ENCODE measurements around the gene CD109. TPM values are rescaled to one million over a fixed set of nuclear protein-coding genes. Genes with fewer than 3 reads are reported as not detected.
"Not testable (repeated sequence)": the region's sequence is repeated elsewhere in the genome, so short reads cannot be mapped to it uniquely, and the experiment has no call there.

Gene CD109
- total RNA-seq, 4 donors from 2014 or later: 7.8 to 19.0 (median 12.7) TPM

DNA sequence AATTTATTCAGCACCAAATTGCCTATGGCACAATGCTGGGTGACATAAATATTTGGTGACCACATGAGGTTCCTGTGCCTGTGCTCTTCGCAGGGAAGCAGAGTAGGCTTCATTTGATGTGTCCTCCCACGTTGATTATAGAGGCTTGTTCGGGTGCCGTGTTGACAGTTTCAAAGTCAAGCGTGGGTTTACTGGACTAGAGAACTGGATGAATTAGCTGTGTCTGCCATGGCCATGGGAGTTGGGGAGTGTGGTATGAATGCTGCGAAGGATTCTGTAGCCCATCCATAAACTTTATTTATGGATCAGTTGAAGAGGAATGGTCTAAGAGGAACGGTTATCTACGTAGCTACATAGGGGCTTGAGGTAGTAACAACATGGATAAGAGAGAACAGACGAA lies 11.0 kb downstream of the CD109 start:
- H3K36me3 ChIP-seq: no peaks in the 10 kb centered on the region
- DNase-seq (ENCODE audit: low spot score in 2 of 2): no peak
- H3K27ac ChIP-seq: no peak overlapping the region
- H3K4me3 ChIP-seq: no peak overlapping the region
- WGBS, 2 donors: 92 to 95% methylated on average over 9 of the region's 9 CpGs
- H3K27me3 ChIP-seq: no peaks in the 10 kb centered on the region
- H3K4me1 ChIP-seq: peaks cover 0 to 12% (median 0%) of the 10 kb centered on the region in 4 donors
- no peaks in the 10 kb centered on the region for H3K9me3 ChIP-seq
- TF ChIP-seq, protein P1, sequence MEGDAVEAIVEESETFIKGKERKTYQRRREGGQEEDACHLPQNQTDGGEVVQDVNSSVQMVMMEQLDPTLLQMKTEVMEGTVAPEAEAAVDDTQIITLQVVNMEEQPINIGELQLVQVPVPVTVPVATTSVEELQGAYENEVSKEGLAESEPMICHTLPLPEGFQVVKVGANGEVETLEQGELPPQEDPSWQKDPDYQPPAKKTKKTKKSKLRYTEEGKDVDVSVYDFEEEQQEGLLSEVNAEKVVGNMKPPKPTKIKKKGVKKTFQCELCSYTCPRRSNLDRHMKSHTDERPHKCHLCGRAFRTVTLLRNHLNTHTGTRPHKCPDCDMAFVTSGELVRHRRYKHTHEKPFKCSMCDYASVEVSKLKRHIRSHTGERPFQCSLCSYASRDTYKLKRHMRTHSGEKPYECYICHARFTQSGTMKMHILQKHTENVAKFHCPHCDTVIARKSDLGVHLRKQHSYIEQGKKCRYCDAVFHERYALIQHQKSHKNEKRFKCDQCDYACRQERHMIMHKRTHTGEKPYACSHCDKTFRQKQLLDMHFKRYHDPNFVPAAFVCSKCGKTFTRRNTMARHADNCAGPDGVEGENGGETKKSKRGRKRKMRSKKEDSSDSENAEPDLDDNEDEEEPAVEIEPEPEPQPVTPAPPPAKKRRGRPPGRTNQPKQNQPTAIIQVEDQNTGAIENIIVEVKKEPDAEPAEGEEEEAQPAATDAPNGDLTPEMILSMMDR (IDR thresholded peaks at IDR 0.05): no peak
- TF ChIP-seq POLR2A (IDR thresholded peaks at IDR 0.05): no peak

DNA sequence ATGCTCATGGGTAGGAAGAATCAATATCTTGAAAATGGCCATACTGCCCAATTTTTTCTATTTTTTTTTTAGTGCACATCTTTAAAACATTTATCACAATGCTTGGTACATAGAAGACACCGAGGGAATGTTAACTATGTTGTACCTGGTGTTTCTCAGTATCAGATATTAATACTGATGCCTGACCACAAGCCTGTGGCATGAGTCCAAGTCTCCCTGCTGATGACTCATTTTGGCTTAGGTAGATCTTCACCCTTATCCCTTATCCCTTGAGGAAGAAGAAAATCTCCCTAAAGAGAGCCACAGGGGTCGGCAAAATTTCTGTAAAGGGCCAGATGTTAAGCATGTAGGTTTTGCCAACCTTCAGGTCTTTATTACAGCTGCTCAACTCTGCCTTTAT lies 14.5 kb downstream of the CD109 start:
- peak in 1 of 2 donors; percentile 35 for DNase-seq (ENCODE audit: low spot score in 2 of 2)
- Histone ChIP-seq H3K4me1 (peaks cover 0 to 7% (median 0%) of the 10 kb centered on the region in 4 donors), H3K27ac (no peak overlapping the region), H3K9me3 (no peaks in the 10 kb centered on the region), H3K4me3 (no peak overlapping the region), H3K27me3 (no peaks in the 10 kb centered on the region), H3K36me3 (no peaks in the 10 kb centered on the region)
- WGBS, 2 donors: 65 to 66% methylated on average over 2 of the region's 2 CpGs
- TF ChIP-seq EP300 (IDR thresholded peaks at IDR 0.05) (no peak), POLR2A (IDR thresholded peaks at IDR 0.05) (no peak)
- TF ChIP-seq, protein P1 (IDR thresholded peaks at IDR 0.05): no peak

GRCh38 chr6:73710948-73711347 lies 14.9 kb downstream of the CD109 start:
- no peak for DNase-seq (ENCODE audit: low spot score in 2 of 2)
- Histone ChIP-seq H3K27me3 (no peaks in the 10 kb centered on the region), H3K36me3 (no peaks in the 10 kb centered on the region), H3K4me1 (peaks cover 0 to 7% (median 0%) of the 10 kb centered on the region in 4 donors), H3K4me3 (no peak overlapping the region), H3K27ac (no peak overlapping the region), H3K9me3 (no peaks in the 10 kb centered on the region)
- TF ChIP-seq EP300 (IDR thresholded peaks at IDR 0.05): no peak
- TF ChIP-seq, protein P1 (IDR thresholded peaks at IDR 0.05): no peak
- TF ChIP-seq POLR2A (IDR thresholded peaks at IDR 0.05): no peak
- 62 to 74% methylated on average over 1 of the region's 1 CpG for WGBS, 2 donors

- TF ChIP-seq EP300 (IDR thresholded peaks at IDR 0.05): no peak
- TF ChIP-seq POLR2A (IDR thresholded peaks at IDR 0.05): no peak
- TF ChIP-seq, protein P1 (IDR thresholded peaks at IDR 0.05): no peak
- H3K4me1 ChIP-seq: peaks cover 0 to 7% (median 0%) of the 10 kb centered on the region in 4 donors
- H3K4me3 ChIP-seq: no peak overlapping the region
- no peak overlapping the region for H3K27ac ChIP-seq
- DNase-seq (ENCODE audit: low spot score in 2 of 2): no peak
- H3K36me3 ChIP-seq: no peaks in the 10 kb centered on the region
- H3K27me3 ChIP-seq: no peaks in the 10 kb centered on the region
- 58 to 69% methylated on average over 5 of the region's 5 CpGs for WGBS, 2 donors
- no peaks in the 10 kb centered on the region for H3K9me3 ChIP-seq
Observed at GRCh38 chr6:73712535-73713173, 16.7 kb downstream of the CD109 start.

GRCh38 chr6:73713426-73714147 lies 17.6 kb downstream of the CD109 start:
- 57 to 69% methylated on average over 8 of the region's 8 CpGs for WGBS, 2 donors
- peak in 1 of 2 donors; percentile 8 for TF ChIP-seq EP300 (IDR thresholded peaks at IDR 0.05)
- TF ChIP-seq, protein P1 (IDR thresholded peaks at IDR 0.05): no peak
- no peak for TF ChIP-seq POLR2A (IDR thresholded peaks at IDR 0.05)
- Histone ChIP-seq H3K4me3 (no peak overlapping the region), H3K27me3 (no peaks in the 10 kb centered on the region), H3K4me1 (peaks cover 0 to 7% (median 0%) of the 10 kb centered on the region in 4 donors), H3K27ac (peak overlapping the region in 2 of 4 donors; percentile 47 to 49), H3K36me3 (no peaks in the 10 kb centered on the region), H3K9me3 (no peaks in the 10 kb centered on the region)
- DNase-seq (ENCODE audit: low spot score in 2 of 2): no peak

DNA sequence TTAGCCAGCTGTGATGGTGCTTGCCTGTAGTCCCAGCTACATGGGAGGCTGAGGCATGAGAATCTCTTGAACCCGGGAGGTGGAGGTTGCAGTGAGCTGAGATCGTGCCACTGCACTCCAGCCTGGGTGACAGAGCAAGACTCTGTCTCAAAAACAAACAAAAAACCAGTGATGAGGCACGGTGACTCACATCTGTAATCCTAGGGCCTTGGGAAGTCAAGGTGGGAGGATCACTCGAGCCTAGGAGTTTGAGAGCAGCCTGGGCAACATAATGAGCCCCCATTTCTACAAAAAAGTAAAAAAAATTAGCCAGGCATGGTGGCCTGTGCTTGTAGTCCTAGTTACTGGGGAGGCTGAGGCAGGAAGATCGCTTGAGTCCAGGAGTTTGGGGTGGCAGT lies 19.1 kb downstream of the CD109 start:
- not testable (repeated sequence) for H3K27me3 ChIP-seq; DNase-seq (ENCODE audit: low spot score in 2 of 2); H3K36me3 ChIP-seq; H3K4me3 ChIP-seq; H3K9me3 ChIP-seq; H3K27ac ChIP-seq; H3K4me1 ChIP-seq
- 84 to 94% methylated on average over 5 of the region's 5 CpGs for WGBS, 2 donors
